ENCODE results near the gene COL4A2. TPM values are rescaled to one million over a fixed set of nuclear protein-coding genes. Genes with fewer than 3 reads are reported as not detected.

The COL4A2 gene
- total RNA-seq, 1 experiment from 2014 or later, result 74.5 TPM

- DNase-seq (no peak), ATAC-seq (no peak)
- no peaks in the 10 kb centered on the region for H3K9me2 ChIP-seq (replicated peaks; ENCODE audit: low read length)
- H3K27ac ChIP-seq (ENCODE audit: low read length), result peak overlapping the region; percentile 97
- TF ChIP-seq CTCF (conservative IDR thresholded peaks at IDR 0.05; ENCODE audit: low read depth, low read length) (no peak), EZH2phosphoT487 (IDR thresholded peaks at IDR 0.05; ENCODE audit: borderline replicate concordance, low read length) (no peak), EZH2 (IDR thresholded peaks at IDR 0.05; ENCODE audit: low read length, unreplicated experiment) (no peak)
- H3K4me2 ChIP-seq (ENCODE audit: low read length), result peak overlapping the region; percentile 50; the same call in 1 of the 2 replicates
- H3K36me3 ChIP-seq (ENCODE audit: low read depth, low read length), result no peaks in the 10 kb centered on the region
- no peak overlapping the region for H3K4me3 ChIP-seq (ENCODE audit: low read length)
- intact Hi-C loops (cut with micrococcal nuclease), result loop anchor here (2.0 kb wide), 1 partner anchor 32 kb away; no protein-coding TSS in a partner anchor
- H3F3A ChIP-seq (ENCODE audit: low read length, unreplicated experiment), result no peaks in the 10 kb centered on the region
- peaks cover 19% of the 10 kb centered on the region for H3K79me2 ChIP-seq (ENCODE audit: low read length)
- H2AFZ ChIP-seq (ENCODE audit: low read length), result no peak overlapping the region
- H3K9ac ChIP-seq (ENCODE audit: low read length), result peak overlapping the region; percentile 91
- POLR2A ChIA-PET (ENCODE audit: unreplicated experiment), result interaction anchor here (0.9 kb wide), 1 partner anchor 33 kb away, joined by 6 read pairs; no protein-coding TSS in a partner anchor
- H4K20me1 ChIP-seq (ENCODE audit: low read length), result no peaks in the 10 kb centered on the region
- BruUV-seq (replicated peaks), result no TSS peak
- no peaks in the 10 kb centered on the region for H3K27me3 ChIP-seq (ENCODE audit: low read length)
- CTCF ChIA-PET, result no interaction called here
- H3K9me3 ChIP-seq (ENCODE audit: low read length), result no peaks in the 10 kb centered on the region
- H3K4me1 ChIP-seq (ENCODE audit: insufficient read depth, low read length), result peaks cover 39% of the 10 kb centered on the region
Measured at GRCh38 chr13:110381029-110381360, 73.9 kb downstream of the COL4A2 start.

DNA sequence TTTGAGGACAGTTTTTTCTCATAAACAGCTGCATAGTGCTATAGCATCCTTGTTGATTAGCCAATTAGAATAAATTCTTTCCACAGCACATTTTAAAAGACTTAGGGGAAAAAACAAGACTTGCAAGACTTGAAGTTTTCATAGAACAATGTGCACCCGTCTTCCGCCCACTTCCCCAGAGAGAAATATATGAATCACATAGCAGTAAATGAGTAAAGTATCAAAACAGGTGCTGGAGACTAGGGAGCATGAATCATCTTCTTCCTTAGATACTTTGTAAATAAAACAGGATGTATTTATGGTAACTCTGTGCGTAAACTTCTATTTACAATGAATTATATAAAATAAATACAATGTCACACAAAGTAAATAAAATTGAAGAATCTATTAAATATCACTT, 75.1 kb downstream of the COL4A2 start:
- no peaks in the 10 kb centered on the region for H3K36me3 ChIP-seq (ENCODE audit: low read depth, low read length)
- CTCF ChIA-PET, result interaction anchor here (0.6 kb wide), 2 partner anchors 132 to 134 kb away, joined by 3 read pairs; no protein-coding TSS in a partner anchor
- no peaks in the 10 kb centered on the region for H3K9me3 ChIP-seq (ENCODE audit: low read length)
- H3K27ac ChIP-seq (ENCODE audit: low read length), result peak overlapping the region; percentile 97
- DNase-seq (peak; percentile 82), ATAC-seq (peak; percentile 72)
- TF ChIP-seq EZH2 (IDR thresholded peaks at IDR 0.05; ENCODE audit: low read length, unreplicated experiment), result no peak
- no peak for TF ChIP-seq EZH2phosphoT487 (IDR thresholded peaks at IDR 0.05; ENCODE audit: borderline replicate concordance, low read length)
- no peak for TF ChIP-seq CTCF (conservative IDR thresholded peaks at IDR 0.05; ENCODE audit: low read depth, low read length)
- POLR2A ChIA-PET (ENCODE audit: unreplicated experiment), result interaction anchor here (0.9 kb wide), 1 partner anchor 75 kb away, joined by 4 read pairs; the partner anchor contains the start of genes COL4A1 and COL4A2
- intact Hi-C loops (cut with micrococcal nuclease), result loop anchor here (1.0 to 2.0 kb wide), 3 partner anchors 8 to 59 kb away; no protein-coding TSS in a partner anchor
- H3K4me3 ChIP-seq (ENCODE audit: low read length), result no peak overlapping the region
- H3K4me1 ChIP-seq (ENCODE audit: insufficient read depth, low read length), result peaks cover 39% of the 10 kb centered on the region
- peak overlapping the region; percentile 48 for H3K4me2 ChIP-seq (ENCODE audit: low read length)
- BruUV-seq (replicated peaks), result no TSS peak
- no peaks in the 10 kb centered on the region for H4K20me1 ChIP-seq (ENCODE audit: low read length)
- H3F3A ChIP-seq (ENCODE audit: low read length, unreplicated experiment), result no peaks in the 10 kb centered on the region
- H3K9me2 ChIP-seq (replicated peaks; ENCODE audit: low read length), result no peaks in the 10 kb centered on the region
- H3K79me2 ChIP-seq (ENCODE audit: low read length), result peaks cover 19% of the 10 kb centered on the region
- no peaks in the 10 kb centered on the region for H3K27me3 ChIP-seq (ENCODE audit: low read length)
- H2AFZ ChIP-seq (ENCODE audit: low read length), result no peak overlapping the region
- peak overlapping the region; percentile 91 for H3K9ac ChIP-seq (ENCODE audit: low read length)

- DNase-seq (no peak), ATAC-seq (no peak)
- Histone ChIP-seq H3K4me1 (ENCODE audit: insufficient read depth, low read length) (peaks cover 39% of the 10 kb centered on the region), H3K27ac (ENCODE audit: low read length) (peak overlapping the region; percentile 89), H3K4me2 (ENCODE audit: low read length) (peak overlapping the region; percentile 42), H3F3A (ENCODE audit: low read length, unreplicated experiment) (no peaks in the 10 kb centered on the region), H3K9me3 (ENCODE audit: low read length) (no peaks in the 10 kb centered on the region), H3K27me3 (ENCODE audit: low read length) (no peaks in the 10 kb centered on the region), H4K20me1 (ENCODE audit: low read length) (no peaks in the 10 kb centered on the region), H3K9ac (ENCODE audit: low read length) (peak overlapping the region; percentile 78), H3K4me3 (ENCODE audit: low read length) (no peak overlapping the region), H3K9me2 (replicated peaks; ENCODE audit: low read length) (no peaks in the 10 kb centered on the region), H3K36me3 (ENCODE audit: low read depth, low read length) (no peaks in the 10 kb centered on the region), H3K79me2 (ENCODE audit: low read length) (peaks cover 19% of the 10 kb centered on the region), H2AFZ (ENCODE audit: low read length) (no peak overlapping the region)
- POLR2A ChIA-PET (ENCODE audit: unreplicated experiment), result interaction anchor here (0.6 to 0.9 kb wide), 2 partner anchors 63 to 76 kb away, joined by 3 to 4 read pairs; partner anchors contain the start of genes COL4A1 and COL4A2
- CTCF ChIA-PET, result interaction anchor here (0.6 kb wide), 2 partner anchors 133 to 135 kb away, joined by 3 read pairs; no protein-coding TSS in a partner anchor
- BruUV-seq (replicated peaks), result no TSS peak
- TF ChIP-seq EZH2 (IDR thresholded peaks at IDR 0.05; ENCODE audit: low read length, unreplicated experiment) (no peak), EZH2phosphoT487 (IDR thresholded peaks at IDR 0.05; ENCODE audit: borderline replicate concordance, low read length) (no peak), CTCF (conservative IDR thresholded peaks at IDR 0.05; ENCODE audit: low read depth, low read length) (no peak)
- intact Hi-C loops (cut with micrococcal nuclease), result loop anchor here (1.0 to 2.0 kb wide), 3 partner anchors 7 to 60 kb away; no protein-coding TSS in a partner anchor
Measured at GRCh38 chr13:110382830-110383229, 75.7 kb downstream of the COL4A2 start.
